Omental fat pad (tissue), 4 donors: ENCODE measurements around the gene ARL11. TPM values are rescaled to one million over a fixed set of nuclear protein-coding genes. Genes with fewer than 3 reads are reported as not detected.

Source experiments
- ATAC-seq: fragments of 150-250 bp; one replicate; pipeline ENCODE4 v1.9.1; 2016; ENCODE audit warnings: mild to moderate bottlenecking, moderate library complexity; ENCODE audit not compliant: low FRiP score
- DNase-seq: peaks from one replicate; pipeline ENCODE4 v3.0.0-alpha.2; 2019; ENCODE audit warnings: low spot score
- total RNA-seq, 4 donors: library from RNA; depleted of rRNA; stranded (reverse); fragments of >200 nt; gene quantifications; one replicate each; pipeline ENCODE4 v1.1.0, GENCODE V29; 2016
- TF ChIP-seq, protein P1 (sequence below), 3 donors: fragments of 450-650 bp; IDR thresholded peaks; one replicate each; pipeline ENCODE4 v1.5.1; 2016 to 2017; ENCODE audit warnings: antibody characterized with exemption in 3 of 3, mild to moderate bottlenecking in 3 of 3, moderate library complexity in 2 of 3

The ARL11 gene
- total RNA-seq, 4 donors from 2014 or later, result 0.93 to 4.9 (median 1.6) TPM

DNA sequence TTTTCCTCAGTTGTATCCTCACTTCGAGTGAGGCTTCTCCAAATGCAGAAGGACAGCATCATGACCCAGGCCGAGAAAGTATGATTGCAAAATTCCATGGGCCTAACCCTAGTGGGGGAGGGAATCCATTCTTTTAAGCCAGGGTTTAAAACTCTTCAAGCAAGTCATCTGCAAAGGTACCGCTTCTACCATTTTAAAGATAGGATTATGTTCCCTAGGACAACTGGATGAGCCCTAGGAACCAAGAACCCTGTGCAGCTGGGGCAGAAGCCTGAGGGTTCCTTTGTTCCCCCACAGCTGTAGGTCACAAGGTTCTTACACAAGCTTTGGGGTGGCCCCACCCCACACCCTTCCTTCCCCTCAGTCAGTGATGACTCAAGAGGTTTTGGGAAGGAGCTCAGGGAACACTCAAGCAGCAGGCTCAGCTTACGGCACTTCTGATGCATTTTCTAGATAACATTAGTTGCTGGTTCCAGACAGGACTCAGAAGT, 13.5 kb downstream of the ARL11 start:
- TF ChIP-seq, protein P1, sequence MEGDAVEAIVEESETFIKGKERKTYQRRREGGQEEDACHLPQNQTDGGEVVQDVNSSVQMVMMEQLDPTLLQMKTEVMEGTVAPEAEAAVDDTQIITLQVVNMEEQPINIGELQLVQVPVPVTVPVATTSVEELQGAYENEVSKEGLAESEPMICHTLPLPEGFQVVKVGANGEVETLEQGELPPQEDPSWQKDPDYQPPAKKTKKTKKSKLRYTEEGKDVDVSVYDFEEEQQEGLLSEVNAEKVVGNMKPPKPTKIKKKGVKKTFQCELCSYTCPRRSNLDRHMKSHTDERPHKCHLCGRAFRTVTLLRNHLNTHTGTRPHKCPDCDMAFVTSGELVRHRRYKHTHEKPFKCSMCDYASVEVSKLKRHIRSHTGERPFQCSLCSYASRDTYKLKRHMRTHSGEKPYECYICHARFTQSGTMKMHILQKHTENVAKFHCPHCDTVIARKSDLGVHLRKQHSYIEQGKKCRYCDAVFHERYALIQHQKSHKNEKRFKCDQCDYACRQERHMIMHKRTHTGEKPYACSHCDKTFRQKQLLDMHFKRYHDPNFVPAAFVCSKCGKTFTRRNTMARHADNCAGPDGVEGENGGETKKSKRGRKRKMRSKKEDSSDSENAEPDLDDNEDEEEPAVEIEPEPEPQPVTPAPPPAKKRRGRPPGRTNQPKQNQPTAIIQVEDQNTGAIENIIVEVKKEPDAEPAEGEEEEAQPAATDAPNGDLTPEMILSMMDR (IDR thresholded peaks at IDR 0.05), result no peak
- DNase-seq (no peak), ATAC-seq (peak; percentile 78)

DNA sequence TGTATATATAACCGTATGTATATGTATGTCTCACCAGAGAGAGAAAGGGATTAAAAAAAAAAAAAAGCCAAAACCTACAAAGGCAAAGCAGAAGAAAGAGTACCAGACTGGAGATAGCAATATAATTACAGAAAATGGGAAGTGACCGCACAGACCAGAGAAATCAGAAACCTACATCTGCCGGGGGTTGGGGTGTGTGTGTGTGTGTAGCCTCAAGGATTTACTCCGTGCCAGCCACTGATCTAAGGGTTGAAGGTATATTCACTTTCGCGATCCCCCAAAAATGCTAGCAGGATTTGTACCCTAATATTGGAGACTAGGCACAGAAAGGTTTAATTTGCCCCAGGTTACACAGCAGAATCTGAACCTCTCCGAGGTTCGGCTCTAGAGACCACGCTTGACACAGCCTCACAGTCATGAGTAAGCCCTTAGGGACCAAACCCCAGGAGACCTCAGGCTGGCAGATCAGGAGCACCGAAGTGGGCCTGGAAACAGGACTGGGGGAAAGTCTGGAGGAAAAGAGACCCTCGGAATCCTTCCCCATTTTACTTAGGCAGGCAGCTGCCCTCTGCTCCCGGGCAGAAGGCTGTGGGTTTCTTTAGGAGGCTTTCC, 14.8 kb downstream of the ARL11 start:
- no peak for DNase-seq
- TF ChIP-seq, protein P1 (IDR thresholded peaks at IDR 0.05), result no peak
- no peak for ATAC-seq

DNA sequence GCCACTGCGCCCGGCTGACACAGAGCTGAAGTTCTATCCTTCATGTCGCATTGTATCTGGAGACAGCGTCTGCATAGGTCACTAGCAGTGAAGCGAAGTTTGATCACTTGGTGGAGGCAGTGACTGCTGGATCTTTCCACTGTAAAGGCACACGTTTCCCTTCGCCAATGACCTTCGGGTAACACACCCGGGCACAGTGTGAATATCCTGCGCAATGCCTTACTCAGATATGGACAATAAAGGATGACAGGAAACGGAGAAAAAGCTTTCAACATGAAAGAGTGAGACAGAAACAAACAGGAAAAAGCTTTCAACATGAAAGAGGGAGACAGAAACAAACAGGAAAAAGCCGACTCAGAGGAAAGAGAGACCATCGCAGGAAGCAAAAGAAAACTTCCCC, 17.1 kb downstream of the ARL11 start:
- DNase-seq (no peak), ATAC-seq (no peak)
- TF ChIP-seq, protein P1 (IDR thresholded peaks at IDR 0.05), result no peak

DNA sequence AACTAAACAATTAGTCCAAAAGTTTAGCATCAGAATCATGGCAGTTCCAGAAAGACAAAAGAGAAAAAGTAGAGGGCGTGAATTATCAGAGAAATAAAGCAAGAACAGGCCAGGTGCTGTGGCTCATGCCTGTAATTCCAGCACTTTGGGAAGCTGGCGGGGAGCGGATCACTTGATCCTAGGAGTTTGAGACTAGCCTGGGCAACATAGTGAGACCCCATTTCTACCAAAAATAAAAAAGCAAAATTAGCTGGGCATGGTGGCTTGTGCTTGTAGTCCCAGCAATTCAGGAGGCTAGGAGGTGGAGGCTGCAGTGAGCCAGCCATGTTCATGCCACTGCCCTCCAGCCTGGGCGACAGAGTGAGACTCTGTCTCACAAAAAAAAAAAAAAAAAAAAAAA, 18.4 kb downstream of the ARL11 start:
- TF ChIP-seq, protein P1 (IDR thresholded peaks at IDR 0.05), result no peak
- ATAC-seq (no peak), DNase-seq (no peak)

DNA sequence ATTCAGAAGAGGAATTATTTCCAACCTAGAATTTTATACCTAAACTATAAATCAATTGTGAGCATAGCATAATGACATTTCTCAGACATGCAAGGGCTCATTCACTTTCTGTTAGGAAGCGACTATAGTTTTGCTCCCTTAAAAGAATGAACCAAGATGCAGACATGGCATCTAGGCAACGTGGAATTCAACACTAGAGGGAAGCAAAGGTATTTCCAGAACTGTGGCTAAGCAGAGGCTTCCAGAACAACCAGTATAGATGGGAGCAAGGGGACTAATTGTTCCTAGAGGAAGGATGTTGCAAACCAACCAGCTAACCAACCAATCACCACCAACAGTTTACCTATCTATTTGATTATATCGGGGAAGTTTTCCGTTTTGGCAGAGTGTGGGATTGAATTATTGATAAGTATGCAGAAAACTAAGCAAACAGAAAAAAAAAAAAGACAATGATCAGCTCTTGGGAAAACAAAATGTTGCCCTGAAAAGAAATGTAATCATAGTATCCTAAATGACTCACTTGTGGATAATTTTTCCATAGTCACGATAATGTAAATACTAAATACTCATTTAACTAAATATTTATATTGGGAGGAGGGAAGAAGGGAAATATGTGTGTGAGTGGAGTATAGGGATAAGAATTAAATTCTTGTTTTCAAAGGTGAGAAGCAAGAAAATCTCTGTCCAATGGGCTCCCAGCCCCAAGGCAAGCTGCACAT, 21.1 kb downstream of the ARL11 start:
- TF ChIP-seq, protein P1 (IDR thresholded peaks at IDR 0.05), result no peak
- DNase-seq, result no peak
- no peak for ATAC-seq

DNA sequence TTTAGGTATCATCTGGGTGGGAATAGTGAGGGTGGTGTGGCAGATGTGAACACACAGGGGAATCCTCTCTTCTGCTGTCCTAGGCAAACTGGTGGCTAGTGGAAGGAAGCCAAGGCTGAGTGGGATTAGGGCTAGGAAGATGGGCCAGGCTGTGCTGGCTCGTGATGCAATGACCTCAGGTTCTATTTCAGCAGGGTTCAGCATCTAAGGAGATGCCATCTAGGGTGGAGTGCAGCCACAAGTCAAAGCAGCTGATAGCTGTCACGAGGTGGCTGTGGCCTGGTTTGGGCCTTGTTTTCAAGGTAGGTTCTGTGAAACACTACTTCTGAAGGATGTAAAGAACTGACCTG, 21.6 kb downstream of the ARL11 start:
- DNase-seq, result no peak
- TF ChIP-seq, protein P1 (IDR thresholded peaks at IDR 0.05), result no peak
- no peak for ATAC-seq
